Renal cortical epithelial cell (primary cell): ENCODE results near the gene FRK. TPM values are rescaled to one million over a fixed set of nuclear protein-coding genes. Genes with fewer than 3 reads are reported as not detected.
"Not testable (repeated sequence)": the region's sequence is repeated elsewhere in the genome, so short reads cannot be mapped to it uniquely, and the experiment has no call there.

ENCODE experiments used
- DNase-seq: peaks from one replicate; pipeline ENCODE4 v3.0.0-alpha.2; 2011; ENCODE audit warnings: low read depth
- total RNA-seq: library from RNA; depleted of rRNA; stranded (reverse); fragments of >200 nt; gene quantifications from 2 replicates; pipeline ENCODE4 v1.2.3, GENCODE V29; 2014

Gene FRK
- total RNA-seq, 1 donor from 2014 or later: 44.4 TPM

- no peak for DNase-seq
These were observed 114.9 kb downstream of the FRK start for GRCh38 chr6:115945812-115946211.

DNA sequence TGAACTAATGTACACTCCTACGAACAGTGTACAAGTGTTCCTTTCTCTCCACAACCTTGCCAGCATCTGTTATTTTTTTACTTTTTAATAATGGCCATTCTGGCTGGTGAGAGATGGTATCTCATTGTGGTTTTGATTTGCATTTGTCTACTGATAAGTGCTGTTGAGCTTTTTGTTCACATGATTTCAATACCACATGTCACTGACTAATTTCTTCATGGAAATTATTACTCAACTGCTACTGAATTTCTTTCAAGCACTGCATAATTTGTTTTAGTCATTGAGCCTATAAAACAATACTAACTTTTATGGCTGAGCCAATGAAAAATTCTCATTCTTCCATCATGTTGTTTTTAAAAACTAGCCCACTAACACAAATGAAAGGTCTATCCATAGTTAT lies 115.4 kb downstream of the FRK start:
- peak; percentile 67 for DNase-seq

DNA sequence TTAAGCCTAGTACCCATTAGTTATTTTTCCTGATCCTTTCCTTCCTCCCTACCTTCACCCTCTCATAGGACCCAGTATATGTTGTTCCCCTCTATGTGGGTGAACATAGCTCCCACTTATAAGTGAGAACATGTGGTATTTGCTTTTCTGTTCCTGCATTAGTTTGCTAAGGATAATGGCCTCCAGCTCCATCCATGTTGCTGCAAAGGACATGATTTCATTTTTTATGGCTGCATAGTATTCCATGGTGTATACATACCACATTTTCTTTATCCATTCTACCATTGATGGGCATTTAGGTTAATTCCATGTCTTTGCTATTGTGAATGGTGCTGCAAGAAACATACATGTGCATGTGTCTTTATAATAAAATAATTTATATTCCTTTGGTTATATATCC lies 115.9 kb downstream of the FRK start:
- DNase-seq: not testable (repeated sequence)

DNA sequence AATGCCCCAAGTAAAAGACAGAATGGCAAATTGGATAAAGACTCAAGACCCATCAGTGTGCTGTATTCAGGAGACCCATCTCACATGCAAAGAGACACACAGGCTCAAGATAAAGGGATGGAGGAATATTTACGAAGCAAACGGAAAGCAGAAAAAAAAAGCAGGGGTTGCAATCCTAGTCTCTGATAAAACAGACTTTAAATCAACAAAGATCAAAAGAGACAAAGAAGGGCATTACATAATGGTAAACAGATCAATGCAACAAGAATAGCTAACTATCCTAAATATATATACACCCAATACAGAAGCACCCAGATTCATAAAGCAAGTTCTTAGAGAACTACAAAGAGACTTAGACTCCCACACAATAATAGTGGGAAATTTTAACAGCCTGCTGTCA lies 123.2 kb downstream of the FRK start:
- not testable (repeated sequence) for DNase-seq

GRCh38 chr6:115935361-115935760 lies 125.3 kb downstream of the FRK start:
- DNase-seq: no peak

DNA sequence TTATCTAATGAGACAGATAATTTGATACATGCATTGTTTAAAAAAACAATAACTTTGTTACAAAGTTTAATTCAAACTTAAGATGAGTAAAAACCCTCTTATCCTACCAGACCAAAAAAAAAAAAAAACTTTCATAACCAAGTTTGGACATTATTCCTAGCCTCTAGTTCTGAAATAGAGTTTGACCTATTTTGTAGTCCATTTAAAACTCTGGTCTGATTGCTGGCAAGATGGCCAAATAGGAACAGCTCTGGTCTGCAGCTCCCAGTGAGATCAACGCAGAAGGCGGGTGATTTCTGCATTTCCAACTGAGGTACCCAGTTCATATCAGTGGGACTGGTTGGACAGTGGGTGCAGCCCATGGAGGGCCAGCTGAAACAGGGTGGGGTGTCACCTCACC lies 125.9 kb downstream of the FRK start:
- no peak for DNase-seq

- no peak for DNase-seq
These were observed 126.5 kb downstream of the FRK start for GRCh38 chr6:115934145-115934544.

- peak; percentile 74 for DNase-seq
These were observed 128.2 kb downstream of the FRK start for GRCh38 chr6:115932481-115932880.

DNA sequence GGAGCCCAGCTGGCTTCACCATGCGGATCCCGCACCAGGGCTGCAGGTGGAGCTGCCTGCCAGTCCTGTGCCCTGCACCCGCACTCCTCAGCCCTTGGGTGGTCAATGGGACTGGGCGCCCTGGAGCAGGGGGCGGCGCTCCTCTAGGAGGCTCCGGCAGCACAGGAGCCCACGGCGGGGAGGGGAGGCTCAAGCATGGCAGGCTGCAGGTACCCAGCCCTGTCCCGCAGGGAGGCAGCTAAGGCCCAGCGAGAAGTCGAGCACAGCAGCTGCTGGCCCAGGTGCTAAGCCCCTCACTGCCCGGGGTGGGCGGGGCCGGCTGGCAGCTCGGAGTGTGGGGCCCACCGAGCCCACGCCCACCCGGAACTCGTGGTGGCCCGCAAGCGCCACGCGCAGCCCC lies 132.7 kb downstream of the FRK start:
- DNase-seq: not testable (repeated sequence)

DNA sequence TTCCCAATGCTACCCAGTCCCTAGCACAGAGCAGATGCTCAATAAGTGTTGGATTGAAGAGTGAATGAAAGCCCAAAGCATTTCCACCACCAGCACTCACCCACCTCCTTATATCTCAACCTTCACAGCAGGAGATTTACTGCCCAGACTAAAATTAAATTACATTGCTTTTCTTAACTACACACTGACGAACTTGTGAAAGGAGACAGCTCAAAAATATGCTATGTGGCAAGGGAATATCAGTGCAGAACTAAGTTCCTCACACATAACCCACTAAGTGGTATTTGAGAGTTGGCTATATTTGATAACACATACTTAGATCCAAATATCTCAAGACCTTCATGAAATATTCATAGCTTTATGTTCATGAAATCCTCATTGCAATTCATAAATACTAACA lies 137.7 kb downstream of the FRK start:
- DNase-seq: no peak

DNA sequence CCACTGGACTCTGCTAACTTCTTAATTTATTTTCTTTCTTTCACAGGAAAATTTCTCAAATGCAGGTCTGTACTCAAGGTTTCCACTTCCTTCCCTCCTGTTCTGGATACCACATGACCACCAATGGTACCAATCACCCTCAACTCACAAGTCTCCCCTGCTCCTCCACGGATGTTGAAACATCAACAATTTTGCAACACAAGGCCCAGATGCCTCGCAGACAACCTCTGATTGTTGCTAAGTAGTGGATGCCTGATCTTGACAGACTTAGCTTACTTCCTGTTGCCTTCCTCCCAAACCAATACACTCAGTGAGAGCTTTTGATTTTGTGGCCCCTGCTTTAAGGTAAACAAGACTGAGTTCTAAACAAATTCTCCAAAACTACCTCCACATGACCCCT lies 146.6 kb downstream of the FRK start:
- no peak for DNase-seq

GRCh38 chr6:115909923-115910546 lies 150.7 kb downstream of the FRK start:
- DNase-seq: no peak

DNA sequence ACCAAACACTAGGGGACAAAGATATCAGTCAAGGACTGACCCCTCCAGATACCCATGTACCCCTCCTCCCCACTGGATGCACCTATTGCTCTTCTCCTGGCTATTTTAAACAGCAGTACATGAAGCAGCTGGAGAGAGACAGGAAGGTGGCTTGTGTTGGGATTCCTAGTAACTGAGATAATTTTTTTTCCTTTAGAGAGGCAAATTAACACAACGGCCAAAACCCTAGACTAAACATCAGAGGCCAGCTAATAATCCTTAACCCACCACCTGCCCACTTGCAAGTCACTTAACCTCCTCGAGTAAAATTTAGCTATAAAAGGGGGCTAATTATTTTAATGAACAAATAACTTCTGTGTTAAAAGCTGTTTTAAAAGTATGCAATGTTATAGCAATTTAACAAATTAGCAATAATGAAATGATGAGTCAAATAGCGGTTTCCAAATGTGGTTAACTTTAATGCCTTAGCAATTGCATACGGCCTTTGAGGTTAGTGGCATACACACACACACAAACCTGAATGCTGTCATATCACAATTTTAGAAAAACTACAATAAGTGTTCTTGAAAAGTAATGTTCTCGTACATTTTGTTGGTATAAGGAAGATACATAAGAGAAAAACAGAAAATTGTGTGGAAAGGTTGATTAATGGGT lies 151.7 kb downstream of the FRK start:
- no peak for DNase-seq

- DNase-seq: no peak
These were observed 155.2 kb downstream of the FRK start for GRCh38 chr6:115905471-115905870.

- no peak for DNase-seq
These were observed 158.3 kb downstream of the FRK start for GRCh38 chr6:115902436-115902835.

DNA sequence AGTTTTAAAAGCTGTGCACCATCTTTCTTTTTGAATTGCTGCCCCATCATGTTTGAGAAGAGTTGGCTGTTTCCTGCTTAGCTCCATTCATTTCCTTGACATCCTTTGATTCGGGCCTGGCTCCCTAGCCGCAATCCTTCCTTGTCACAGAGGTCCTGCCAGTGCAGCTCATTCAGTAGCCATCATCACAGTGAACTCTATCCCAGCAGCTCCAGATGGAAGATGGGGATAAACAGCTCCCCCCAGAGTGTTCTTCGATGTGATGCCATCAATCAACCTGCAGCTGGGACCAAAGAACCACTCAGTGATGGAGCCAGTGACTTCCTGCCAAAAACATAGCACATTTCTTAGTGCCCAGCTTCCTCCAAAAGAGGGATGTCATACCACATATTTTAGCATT lies 158.8 kb downstream of the FRK start:
- no peak for DNase-seq

DNA sequence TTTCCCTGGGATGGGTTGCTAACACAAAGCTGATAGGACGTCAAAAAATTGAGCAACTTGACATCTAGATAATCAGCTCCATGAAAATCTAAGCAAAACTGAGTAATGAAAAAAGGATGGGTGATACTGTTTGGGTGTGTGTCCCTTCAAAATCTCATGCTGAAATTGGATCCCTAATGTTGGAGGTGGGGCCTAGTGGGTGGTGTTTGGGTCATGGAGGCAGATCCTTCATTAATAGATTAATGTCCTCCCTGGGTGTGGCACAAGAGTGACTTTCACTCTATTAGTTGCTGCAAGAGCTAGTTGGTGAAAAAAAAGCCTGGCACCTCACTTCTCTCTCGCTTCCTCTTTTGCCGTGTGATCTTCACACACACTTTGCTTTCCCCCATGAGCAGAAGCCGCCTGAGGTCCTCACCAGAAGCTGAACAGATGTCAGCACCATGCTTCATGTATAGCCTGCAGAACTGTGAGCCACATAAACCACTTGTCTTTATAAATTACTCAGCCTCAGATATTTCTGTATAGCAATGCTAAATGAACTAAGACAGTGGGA lies 160.9 kb downstream of the FRK start:
- DNase-seq: no peak

DNA sequence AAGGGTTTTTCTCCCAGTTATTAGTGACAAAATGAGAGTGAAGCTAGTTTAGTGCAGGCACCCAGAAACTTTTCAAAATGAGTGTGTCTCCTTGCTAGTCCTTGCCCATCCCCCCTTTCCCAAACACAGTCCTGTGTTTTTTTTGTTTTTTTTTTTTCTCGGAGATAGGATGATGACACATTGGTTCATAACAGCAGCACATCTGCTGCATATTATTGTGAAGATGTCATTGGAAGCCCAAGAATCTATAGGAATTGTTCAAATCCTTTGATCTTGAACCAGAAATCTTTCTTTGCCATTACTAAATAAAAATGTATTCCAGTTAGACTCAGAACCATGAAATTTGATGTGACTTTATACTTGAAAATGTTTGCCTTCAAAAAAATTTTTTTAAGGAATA lies 162.4 kb downstream of the FRK start:
- no peak for DNase-seq

GRCh38 chr6:115896538-115897129 lies 164.1 kb downstream of the FRK start:
- peak; percentile 50 for DNase-seq

DNA sequence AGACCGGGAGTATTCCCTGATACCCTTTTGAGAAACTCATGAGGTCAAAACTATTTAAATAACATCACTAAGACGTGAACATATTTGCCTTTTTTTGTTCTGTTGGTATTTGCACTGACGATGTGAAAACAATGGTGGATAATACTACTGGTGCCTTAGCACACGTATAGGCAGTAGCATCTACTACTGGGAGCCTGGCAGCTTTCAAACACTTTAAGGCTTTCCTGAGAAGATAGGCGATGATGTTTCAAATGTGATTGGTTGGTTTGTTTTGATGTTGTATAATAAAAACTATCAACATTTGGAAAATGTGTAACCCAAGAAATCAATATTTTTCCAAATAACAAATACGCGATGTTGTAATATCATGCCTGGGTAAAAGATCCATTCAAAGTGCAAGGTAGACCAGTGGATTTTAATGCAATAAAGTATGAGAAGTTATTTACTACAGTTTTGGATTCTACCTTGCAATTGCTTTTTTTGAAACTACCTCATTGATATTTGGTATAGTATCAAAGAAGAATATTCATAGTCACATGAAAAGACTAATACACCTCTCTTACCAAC lies 166.2 kb downstream of the FRK start:
- DNase-seq: no peak

- DNase-seq: no peak
These were observed 168.9 kb downstream of the FRK start for GRCh38 chr6:115891750-115892149.

GRCh38 chr6:115891111-115891669 lies 169.5 kb downstream of the FRK start:
- DNase-seq: peak; percentile 94

- no peak for DNase-seq
These were observed 170.5 kb downstream of the FRK start for GRCh38 chr6:115890238-115890637.
